Calu3 (cell line): ENCODE results near the gene UBALD1. TPM values are rescaled to one million over a fixed set of nuclear protein-coding genes. Genes with fewer than 3 reads are reported as not detected.

Experiments
- BruUV-seq: library from RNA; stranded (reverse); fragments of 400-500 nt; replicated peaks from 2 replicates; lab custom pipeline; 2021; lab: Mats Ljungman, UMichigan
- CTCF ChIA-PET: fragments of 300-600 bp; sonication (Branson Sonifier 250); formaldehyde crosslinking; loops from one replicate; lab custom pipeline; 2022; ENCODE audit warnings: antibody characterized with exemption; lab: Charles Lee
- DNase-seq: peaks from one replicate; pipeline ENCODE4 v3.0.0; 2022
- H3K27ac Mint-ChIP-seq: one replicate; pipeline ENCODE4 v1.8.0; 2022; ENCODE audit warnings: mixed read lengths; ENCODE audit not compliant: unreplicated experiment
- H3K27me3 Mint-ChIP-seq: one replicate; pipeline ENCODE4 v1.8.0; 2022; ENCODE audit warnings: mixed read lengths; ENCODE audit not compliant: unreplicated experiment
- H3K36me3 Mint-ChIP-seq: one replicate; pipeline ENCODE4 v1.8.0; 2022; ENCODE audit warnings: mild to moderate bottlenecking, moderate library complexity, mixed read lengths; ENCODE audit not compliant: insufficient read depth, unreplicated experiment
- H3K4me1 Mint-ChIP-seq: one replicate; pipeline ENCODE4 v1.8.0; 2022; ENCODE audit warnings: mild to moderate bottlenecking, low read depth, mixed read lengths; ENCODE audit not compliant: unreplicated experiment
- H3K4me3 Mint-ChIP-seq: one replicate; pipeline ENCODE4 v1.8.0; 2022; ENCODE audit warnings: mild to moderate bottlenecking, low read depth, moderate library complexity, mixed read lengths; ENCODE audit not compliant: unreplicated experiment
- H3K9me3 Mint-ChIP-seq: one replicate; pipeline ENCODE4 v1.8.0; 2022; ENCODE audit warnings: low read depth, mixed read lengths; ENCODE audit not compliant: unreplicated experiment
- CTCF ChIP-seq: fragments of 200-600 bp; IDR thresholded peaks from one replicate; pipeline ENCODE4 v1.8.0; 2022; ENCODE audit warnings: antibody characterized with exemption; ENCODE audit not compliant: unreplicated experiment
- intact Hi-C: fragments of 100-400 bp; cut with micrococcal nuclease; formaldehyde crosslinking; loops from one replicate; pipeline ENCODE4 v1.10.0; 2022; ENCODE audit not compliant: unreplicated experiment
- total RNA-seq: library from RNA; stranded (reverse); gene quantifications from 2 replicates; pipeline ENCODE4 v1.2.3, GENCODE V29; 2022

The UBALD1 gene
- total RNA-seq, 1 experiment from 2014 or later: 54.4 TPM

GRCh38 chr16:4564661-4565267, 49.9 kb downstream of the UBALD1 start:
- Mint-ChIP-seq H3K9me3 (no peaks in the 10 kb centered on the region), H3K27ac (no peak overlapping the region), H3K4me1 (no peaks in the 10 kb centered on the region), H3K4me3 (no peak overlapping the region), H3K36me3 (no peaks in the 10 kb centered on the region), H3K27me3 (peaks cover 74% of the 10 kb centered on the region)
- intact Hi-C loops: no loop called here
- TF ChIP-seq CTCF: no peak
- CTCF ChIA-PET: interaction anchor here (0.5 kb wide), 1 partner anchor 77 kb away, joined by 3 read pairs; no protein-coding TSS in a partner anchor
- BruUV-seq: no TSS peak
- no peak for DNase-seq

GRCh38 chr16:4561596-4561995, 53.1 kb downstream of the UBALD1 start:
- CTCF ChIA-PET: interaction anchor here (0.6 to 1.6 kb wide), 3 partner anchors 12 to 182 kb away, joined by 3 to 4 read pairs (median 4); no protein-coding TSS in a partner anchor

More at GRCh38 chr16:4561596-4561995, 53.1 kb downstream of the UBALD1 start:
- no peaks in the 10 kb centered on the region for H3K9me3 Mint-ChIP-seq
- no peaks in the 10 kb centered on the region for H3K36me3 Mint-ChIP-seq
- no peak overlapping the region for H3K27ac Mint-ChIP-seq
- no peak overlapping the region for H3K4me3 Mint-ChIP-seq
- no TSS peak for BruUV-seq
- H3K4me1 Mint-ChIP-seq: no peaks in the 10 kb centered on the region
- H3K27me3 Mint-ChIP-seq: peaks cover 86% of the 10 kb centered on the region
- intact Hi-C loops: no loop called here
- TF ChIP-seq CTCF: no peak
- no peak for DNase-seq

Other genes with a start within 250 kb of the UBALD1 start
- gene VASN, start 243.0 kb downstream of the UBALD1 start, total RNA-seq: 18.1 and 22.4 TPM in 2 replicates
- gene CORO7, start 198.3 kb downstream of the UBALD1 start, total RNA-seq: 49.7 and 51.0 TPM in 2 replicates
- gene DNAJA3, start 189.0 kb downstream of the UBALD1 start, total RNA-seq: 93.1 and 99.2 TPM in 2 replicates
- 101 and 118 TPM in 2 replicates for gene NMRAL1, start 140.3 kb downstream of the UBALD1 start, total RNA-seq
- 79.2 and 103 TPM in 2 replicates for gene HMOX2, start 138.5 kb downstream of the UBALD1 start, total RNA-seq
- gene CDIP1, start 76.1 kb downstream of the UBALD1 start, total RNA-seq: 6.2 and 7.9 TPM in 2 replicates
- not detected in 2 replicates for gene C16orf96, start 58.5 kb downstream of the UBALD1 start, total RNA-seq
- gene MGRN1, start 9.9 kb upstream of the UBALD1 start, total RNA-seq: 105 and 114 TPM in 2 replicates
- 30.6 and 32.6 TPM in 2 replicates for gene NUDT16L1, start 78.7 kb upstream of the UBALD1 start, total RNA-seq
- 44.7 and 46.9 TPM in 2 replicates for gene ANKS3, start 119.4 kb upstream of the UBALD1 start, total RNA-seq
- gene DNAAF8, start 119.6 kb upstream of the UBALD1 start, total RNA-seq: 0.27 and 1.8 TPM in 2 replicates
- gene ZNF500, start 152.3 kb upstream of the UBALD1 start, total RNA-seq: 23.6 and 25.6 TPM in 2 replicates
- not detected in 2 replicates for gene SEPTIN12, start 173.5 kb upstream of the UBALD1 start, total RNA-seq
- 208 and 235 TPM in 2 replicates for gene SMIM22, start 180.5 kb upstream of the UBALD1 start, total RNA-seq
- 17.9 and 20.8 TPM in 2 replicates for gene ROGDI, start 187.7 kb upstream of the UBALD1 start, total RNA-seq
- 158 and 159 TPM in 2 replicates for gene GLYR1, start 232.4 kb upstream of the UBALD1 start, total RNA-seq
- 50.5 and 55.4 TPM in 2 replicates for gene UBN1, start 232.6 kb upstream of the UBALD1 start, total RNA-seq